ENCODE data around the gene CLDND2. TPM values are rescaled to one million over a fixed set of nuclear protein-coding genes. Genes with fewer than 3 reads are reported as not detected.

The CLDND2 gene
- total and polyA plus RNA-seq, 2 of the 8 experiments (the other 6 are each of a cell fraction or from before 2014, with no cell fraction given): 0.21 to 0.56 TPM

GRCh38 chr19:51402117-51402516 is 33.3 kb upstream of the CLDND2 start:
- Histone ChIP-seq H3K27me3 (replicated peaks in 1 of 4; ENCODE audit: control insufficient read depth in 3 of 4, extremely low read depth in 1 of 4, insufficient read depth in 3 of 4, low read length in 3 of 4) (no peaks in the 10 kb centered on the region), H3K36me3 (ENCODE audit: control insufficient read depth in 2 of 4, insufficient read depth in 4 of 4, low read length in 3 of 4) (peaks cover 0 to 9% (median 2%) of the 10 kb centered on the region in 4 experiments; a peak in 3 of 8 replicates), H4K8ac (ENCODE audit: extremely low read depth, insufficient read depth, low read length) (no peak overlapping the region; the same call in 1 of the 2 replicates), H2BK15ac (ENCODE audit: low read length) (no peak overlapping the region), H3K14ac (ENCODE audit: insufficient read length) (no peak overlapping the region), H3K9ac (replicated peaks in 1 of 4; ENCODE audit: extremely low read depth in 1 of 4, low read depth in 3 of 4, low read length in 3 of 4) (no peak overlapping the region), H2BK12ac (ENCODE audit: low read depth, low read length) (no peak overlapping the region), H3K79me2 (ENCODE audit: control insufficient read depth in 1 of 2, insufficient read depth in 2 of 2, low read length in 2 of 2) (no peaks in the 10 kb centered on the region), H4K20me1 (replicated peaks in 1 of 2; ENCODE audit: control insufficient read depth in 1 of 2, insufficient read depth in 2 of 2, low read length in 2 of 2) (no peaks in the 10 kb centered on the region), H3K79me1 (ENCODE audit: low read depth, low read length) (no peaks in the 10 kb centered on the region), H2AFZ (ENCODE audit: low read length) (no peak overlapping the region), H2BK5ac (ENCODE audit: low read depth, low read length) (no peak overlapping the region), H3K23ac (ENCODE audit: insufficient read length) (no peak overlapping the region), H3K9me3 (ENCODE audit: insufficient read depth in 2 of 2, low read depth in 1 of 2, low read length in 1 of 2) (peaks cover 24 to 30% of the 10 kb centered on the region in 2 experiments), H2BK120ac (replicated peaks; ENCODE audit: low read depth, low read length) (no peak overlapping the region), H3K4ac (replicated peaks; ENCODE audit: insufficient read length, low read depth, low read length) (no peak overlapping the region), H4K91ac (replicated peaks; ENCODE audit: insufficient read length, low read length) (no peak overlapping the region), H4K5ac (ENCODE audit: insufficient read length, low read depth, low read length) (no peak overlapping the region), H3K18ac (ENCODE audit: extremely low read depth, low read length) (no peak overlapping the region), H2BK20ac (ENCODE audit: low read length) (no peak overlapping the region), H3K27ac (ENCODE audit: low read depth, low read length) (no peak overlapping the region), H3K4me1 (replicated peaks in 1 of 4; ENCODE audit: control insufficient read depth in 3 of 4, insufficient read depth in 4 of 4, low read length in 3 of 4) (no peaks in the 10 kb centered on the region), H3K4me3 (ENCODE audit: extremely low read depth in 1 of 4, insufficient read depth in 2 of 4, low read depth in 3 of 4, low read length in 4 of 4) (no peak overlapping the region), H3K56ac (replicated peaks; ENCODE audit: insufficient read length, low read depth, low read length) (no peak overlapping the region), H3K23me2 (ENCODE audit: low read depth, low read length) (no peaks in the 10 kb centered on the region), H2AK5ac (ENCODE audit: low read depth, low read length) (no peak overlapping the region), H3K4me2 (ENCODE audit: insufficient read depth in 1 of 2, low read depth in 2 of 2, low read length in 2 of 2) (no peak overlapping the region)
- POLR2A ChIA-PET (ENCODE audit: partially characterized antibody): no interaction called here
- WGBS, 2 experiments (ENCODE audit: extremely low coverage in 1 of 2, insufficient coverage in 1 of 2, insufficient read length in 1 of 2, insufficient replicate concordance in 2 of 2, low coverage in 1 of 2, low lambda C conversion rate in 2 of 2, missing lambda C conversion rate in 1 of 2): 96% methylated on average over 9 of the region's 9 CpGs; no CpG with 5 or more reads in 1 of the 2 experiments
- CTCF ChIA-PET (ENCODE audit: partially characterized antibody): interaction anchor here (5.9 kb wide), 1 partner anchor 37 kb away, joined by 29 read pairs; no protein-coding TSS in a partner anchor
- FAIRE-seq (no peak), DNase-seq (ENCODE audit: low read depth in 1 of 2, low spot score in 2 of 2) (no peak)
- TF ChIP-seq MAFK (IDR thresholded peaks at IDR 0.05; ENCODE audit: low read depth, low read length) (no peak), CTCF (IDR thresholded peaks at IDR 0.05; ENCODE audit: control extremely low read depth in 1 of 3, insufficient read depth in 1 of 3, low read depth in 1 of 3, low read length in 3 of 3) (no peak), EZH2 (IDR thresholded peaks at IDR 0.05; ENCODE audit: low read depth, low read length, severe bottlenecking) (no peak), RAD21 (IDR thresholded peaks at IDR 0.05 in 1 of 2, conservative IDR thresholded peaks at IDR 0.05 in 1 of 2; ENCODE audit: low read depth in 2 of 2, low read length in 2 of 2) (no peak), SAP30 (IDR thresholded peaks at IDR 0.05; ENCODE audit: insufficient read depth, insufficient replicate concordance, low read length) (no peak), ATF3 (IDR thresholded peaks at IDR 0.05; ENCODE audit: insufficient read depth, low read depth, low read length) (no peak), RXRA (IDR thresholded peaks at IDR 0.05; ENCODE audit: insufficient read depth, low read depth, low read length) (no peak), CBX5 (IDR thresholded peaks at IDR 0.05; ENCODE audit: low read depth, low read length) (no peak), HDAC6 (IDR thresholded peaks at IDR 0.05; ENCODE audit: low read depth, low read length) (no peak)

All from H1 (cell line).